KMS-11 (cell line): ENCODE measurements around the gene ABCB9.

Experiments
- H2AFZ ChIP-seq: fragments of 200-600 bp; sonication (generic); 2 replicates; pipeline ENCODE4 v1.6.1; 2016; ENCODE audit warnings: antibody characterized with exemption, mixed run types, low read depth
- H3K27ac ChIP-seq: fragments of 200-600 bp; sonication (generic); 2 replicates; pipeline ENCODE4 v1.6.1; 2016; ENCODE audit warnings: mild to moderate bottlenecking, mixed run types
- H3K27me3 ChIP-seq: fragments of 200-600 bp; sonication (generic); 2 replicates; pipeline ENCODE4 v1.6.1; 2017; ENCODE audit warnings: mild to moderate bottlenecking, low read depth, mixed run types, moderate library complexity; ENCODE audit not compliant: insufficient read depth
- H3K36me3 ChIP-seq: fragments of 200-600 bp; sonication (generic); 2 replicates; pipeline ENCODE4 v1.6.1; 2017; ENCODE audit warnings: mild to moderate bottlenecking, mixed run types; ENCODE audit not compliant: insufficient read depth
- H3K4me1 ChIP-seq: fragments of 200-600 bp; sonication (generic); 2 replicates; pipeline ENCODE4 v1.6.1; 2016; ENCODE audit warnings: mild to moderate bottlenecking, low read depth, mixed run types; ENCODE audit not compliant: poor library complexity, severe bottlenecking
- H3K4me2 ChIP-seq: fragments of 200-600 bp; sonication (generic); 2 replicates; pipeline ENCODE4 v1.7.0; 2016; ENCODE audit warnings: mild to moderate bottlenecking, mixed run types
- H3K4me3 ChIP-seq: fragments of 200-600 bp; sonication (generic); IDR thresholded peaks from 2 replicates; pipeline ENCODE4 v1.6.1; 2017; ENCODE audit warnings: low read depth, low read length, mixed read lengths; ENCODE audit not compliant: insufficient read depth
- H3K79me2 ChIP-seq: fragments of 200-600 bp; sonication (generic); 2 replicates; pipeline ENCODE4 v1.6.1; 2016; ENCODE audit warnings: low read depth, mixed run types; ENCODE audit not compliant: insufficient read depth
- H3K9ac ChIP-seq: fragments of 200-600 bp; sonication (generic); 2 replicates; pipeline ENCODE4 v1.6.1; 2016; ENCODE audit warnings: mild to moderate bottlenecking, mixed run types
- H4K20me1 ChIP-seq: fragments of 200-600 bp; sonication (generic); 2 replicates; pipeline ENCODE4 v1.6.1; 2016; ENCODE audit warnings: mild to moderate bottlenecking, mixed run types; ENCODE audit not compliant: insufficient read depth
- CTCF ChIP-seq: fragments of 200-600 bp; sonication (generic); conservative IDR thresholded peaks from 2 replicates; pipeline ENCODE4 v1.6.1; 2017; ENCODE audit warnings: low read depth, mild to moderate bottlenecking, antibody characterized with exemption, low read length, moderate library complexity, mixed read lengths

ABCB9 gene

GRCh38 chr12:122976648-122976975, 10.3 kb upstream of the ABCB9 start:
- Histone ChIP-seq H3K4me2 (peak overlapping the region; percentile 89; the same call in 1 of the 2 replicates), H3K4me3 (no peak overlapping the region), H3K79me2 (peaks cover 11% of the 10 kb centered on the region; the same call in 1 of the 2 replicates), H3K9ac (no peak overlapping the region), H3K4me1 (peaks cover 13% of the 10 kb centered on the region), H3K27ac (no peak overlapping the region), H2AFZ (no peak overlapping the region), H4K20me1 (no peaks in the 10 kb centered on the region), H3K36me3 (no peaks in the 10 kb centered on the region), H3K27me3 (no peaks in the 10 kb centered on the region)
- TF ChIP-seq CTCF = no peak

- H3K4me1 ChIP-seq = peaks cover 13% of the 10 kb centered on the region
- H3K9ac ChIP-seq = peak overlapping the region; percentile 93
- H3K4me3 ChIP-seq = peak overlapping the region; percentile 44
- peak overlapping the region; percentile 92 for H3K27ac ChIP-seq
- H4K20me1 ChIP-seq = no peaks in the 10 kb centered on the region
- peaks cover 11% of the 10 kb centered on the region; the same call in 1 of the 2 replicates for H3K79me2 ChIP-seq
- H3K27me3 ChIP-seq = no peaks in the 10 kb centered on the region
- no peaks in the 10 kb centered on the region for H3K36me3 ChIP-seq
- no peak for TF ChIP-seq CTCF
- peak overlapping the region; percentile 89 for H3K4me2 ChIP-seq
- H2AFZ ChIP-seq = 0 out of 2 replicates have a peak overlapping the region, but pooled peaks have one; percentile 97
Measured at GRCh38 chr12:122975790-122976647, 9.8 kb upstream of the ABCB9 start.

- H3K9ac ChIP-seq = peak within 1 kb of the TSS; percentile 93
- H3K79me2 ChIP-seq = peaks cover 11% of the 10 kb centered on the region; the same call in 1 of the 2 replicates
- no peak for TF ChIP-seq CTCF
- peak within 1 kb of the TSS; percentile 44 for H3K4me3 ChIP-seq
- peak within 1 kb of the TSS; percentile 89 for H3K4me2 ChIP-seq
- no peaks in the 10 kb centered on the region for H3K27me3 ChIP-seq
- peak within 1 kb of the TSS; percentile 92 for H3K27ac ChIP-seq
- H3K36me3 ChIP-seq = no peaks in the 10 kb centered on the region
- no peaks in the 10 kb centered on the region for H4K20me1 ChIP-seq
- peak within 1 kb of the TSS; percentile 97 for H2AFZ ChIP-seq
- H3K4me1 ChIP-seq = peaks cover 13% of the 10 kb centered on the region
Measured at GRCh38 chr12:122974892-122975789, 8.9 kb upstream of the ABCB9 start, which contains the start of gene OGFOD2. TSS of gene OGFOD2 (plus strand) at chr12:122975244. CDS start at chr12:122975252, 8 bp downstream.

GRCh38 chr12:122974274-122974891, 8.1 kb upstream of the ABCB9 start:
- Histone ChIP-seq H3K4me1 (peaks cover 13% of the 10 kb centered on the region), H3K9ac (peak overlapping the region; percentile 93), H3K4me2 (peak overlapping the region; percentile 89), H3K27me3 (no peaks in the 10 kb centered on the region), H3K4me3 (no peak overlapping the region), H3K36me3 (no peaks in the 10 kb centered on the region), H3K79me2 (peaks cover 11% of the 10 kb centered on the region; the same call in 1 of the 2 replicates), H2AFZ (peak overlapping the region; percentile 97), H3K27ac (peak overlapping the region; percentile 92), H4K20me1 (no peaks in the 10 kb centered on the region)
- TF ChIP-seq CTCF = no peak
